Esophagus (tissue), 2 donors: ENCODE data around the gene SERINC5. TPM values are rescaled to one million over a fixed set of nuclear protein-coding genes. Genes with fewer than 3 reads are reported as not detected.

Source experiments
- H3K27ac ChIP-seq, 2 donors: one replicate each; pipeline ENCODE4 v1.5.1; 2013; ENCODE audit warnings: low read depth in 2 of 2, mild to moderate bottlenecking in 2 of 2, inconsistent platforms in 1 of 2, low read length in 1 of 2, moderate library complexity in 1 of 2
- H3K27me3 ChIP-seq, 2 donors: one replicate each; pipeline ENCODE4 v1.6.1; 2013; ENCODE audit warnings: low read length in 2 of 2, control low read depth in 1 of 2, mild to moderate bottlenecking in 1 of 2; ENCODE audit not compliant: insufficient read depth in 2 of 2, control insufficient read depth in 1 of 2
- H3K36me3 ChIP-seq, 2 donors: one replicate each; pipeline ENCODE4 v1.6.1; 2013; ENCODE audit warnings: low read length in 1 of 2; ENCODE audit not compliant: control insufficient read depth in 2 of 2, insufficient read depth in 2 of 2
- H3K4me1 ChIP-seq, 2 donors: one replicate each; pipeline ENCODE4 v1.6.1; 2013; ENCODE audit warnings: low read length in 1 of 2; ENCODE audit not compliant: control insufficient read depth in 2 of 2, insufficient read depth in 2 of 2
- H3K4me3 ChIP-seq, 2 donors: one replicate each; pipeline ENCODE4 v1.5.1; 2013; ENCODE audit warnings: low read length in 2 of 2, mild to moderate bottlenecking in 2 of 2, low read depth in 1 of 2, moderate library complexity in 1 of 2
- H3K9me3 ChIP-seq, 2 donors: one replicate each; pipeline ENCODE4 v1.6.1; 2013; ENCODE audit warnings: mild to moderate bottlenecking in 2 of 2, low read depth in 1 of 2, low read length in 1 of 2, moderate library complexity in 1 of 2; ENCODE audit not compliant: control insufficient read depth in 2 of 2, insufficient read depth in 1 of 2
- WGBS, 2 donors: extraction: QIAGEN DNeasy Blood & Tissue Kit; methylation state at CpG; one replicate each; pipeline ENCODE4 v1.1.7; 2013; 5-methylcytosine and 5-hydroxymethylcytosine counted together
- polyA plus RNA-seq, 2 donors: library from polyadenylated mRNA; stranded (reverse); fragments of 200-250 nt; gene quantifications; one replicate each; pipeline ENCODE4 v1.2.3, GENCODE V29; 2013
- donor health status: healthy with polysubstance abuse.
- donor health status: Bipolar disorder and iron deficiency.

SERINC5 gene
- polyA plus RNA-seq, 2 donors, result 10.8 to 11.7 TPM

- H3K4me1 ChIP-seq, result peaks cover 0 to 9% of the 10 kb centered on the region in 2 donors
- no peaks in the 10 kb centered on the region for H3K9me3 ChIP-seq
- H3K27me3 ChIP-seq, result no peaks in the 10 kb centered on the region
- peak overlapping the region in 1 of 2 donors; percentile 86 for H3K27ac ChIP-seq
- no peak overlapping the region for H3K4me3 ChIP-seq
- 39 to 42% methylated on average over 2 of the region's 2 CpGs for whole genome bisulfite sequencing, 2 donors
- no peaks in the 10 kb centered on the region for H3K36me3 ChIP-seq
Observed at GRCh38 chr5:80246001-80246758, 9.7 kb downstream of the SERINC5 start.

GRCh38 chr5:80243567-80243966 lies 12.3 kb downstream of the SERINC5 start:
- no peaks in the 10 kb centered on the region for H3K36me3 ChIP-seq
- H3K4me1 ChIP-seq, result peaks cover 0 to 9% of the 10 kb centered on the region in 2 donors
- WGBS, 2 donors, result 90 to 100% methylated on average over 1 of the region's 1 CpG
- H3K27ac ChIP-seq, result no peak overlapping the region
- no peak overlapping the region for H3K4me3 ChIP-seq
- H3K9me3 ChIP-seq, result no peaks in the 10 kb centered on the region
- no peaks in the 10 kb centered on the region for H3K27me3 ChIP-seq

GRCh38 chr5:80242849-80243248 lies 13.0 kb downstream of the SERINC5 start:
- Histone ChIP-seq H3K4me3 (no peak overlapping the region), H3K27ac (no peak overlapping the region), H3K9me3 (no peaks in the 10 kb centered on the region), H3K27me3 (no peaks in the 10 kb centered on the region), H3K36me3 (no peaks in the 10 kb centered on the region), H3K4me1 (peaks cover 0 to 4% of the 10 kb centered on the region in 2 donors)
- WGBS, 2 donors, result 90 to 98% methylated on average over 3 of the region's 3 CpGs

GRCh38 chr5:80240368-80240986 lies 15.4 kb downstream of the SERINC5 start:
- WGBS, 2 donors, result 89 to 90% methylated on average over 8 of the region's 8 CpGs
- Histone ChIP-seq H3K36me3 (no peaks in the 10 kb centered on the region), H3K9me3 (no peaks in the 10 kb centered on the region), H3K4me3 (no peak overlapping the region), H3K27me3 (no peaks in the 10 kb centered on the region), H3K27ac (no peak overlapping the region), H3K4me1 (peaks cover 0 to 3% of the 10 kb centered on the region in 2 donors)

GRCh38 chr5:80239680-80240367 lies 16.0 kb downstream of the SERINC5 start:
- Histone ChIP-seq H3K9me3 (no peaks in the 10 kb centered on the region), H3K4me3 (no peak overlapping the region), H3K27me3 (no peaks in the 10 kb centered on the region), H3K36me3 (no peaks in the 10 kb centered on the region), H3K27ac (no peak overlapping the region), H3K4me1 (no peaks in the 10 kb centered on the region)
- 56 to 58% methylated on average over 4 of the region's 4 CpGs for WGBS, 2 donors

- WGBS, 2 donors, result 31 to 35% methylated on average over 8 of the region's 8 CpGs
- H3K4me1 ChIP-seq, result no peaks in the 10 kb centered on the region
- H3K9me3 ChIP-seq, result no peaks in the 10 kb centered on the region
- H3K4me3 ChIP-seq, result no peak overlapping the region
- H3K27me3 ChIP-seq, result no peaks in the 10 kb centered on the region
- H3K36me3 ChIP-seq, result no peaks in the 10 kb centered on the region
- peak overlapping the region in 1 of 2 donors; percentile 1 for H3K27ac ChIP-seq
Observed at GRCh38 chr5:80238778-80239679, 16.8 kb downstream of the SERINC5 start.

- WGBS, 2 donors, result 74 to 80% methylated on average over 7 of the region's 7 CpGs
- no peaks in the 10 kb centered on the region for H3K36me3 ChIP-seq
Observed at GRCh38 chr5:80238097-80238496, 17.8 kb downstream of the SERINC5 start.

GRCh38 chr5:80237243-80237642 lies 18.6 kb downstream of the SERINC5 start:
- no peaks in the 10 kb centered on the region for H3K9me3 ChIP-seq
- H3K27me3 ChIP-seq, result no peaks in the 10 kb centered on the region
- no peak overlapping the region for H3K27ac ChIP-seq
- H3K4me3 ChIP-seq, result no peak overlapping the region
- H3K36me3 ChIP-seq, result no peaks in the 10 kb centered on the region
- WGBS, 2 donors, result 82 to 90% methylated on average over 5 of the region's 5 CpGs
- no peaks in the 10 kb centered on the region for H3K4me1 ChIP-seq

More at GRCh38 chr5:80238097-80238496, 17.8 kb downstream of the SERINC5 start:
- H3K9me3 ChIP-seq, result no peaks in the 10 kb centered on the region
- H3K27ac ChIP-seq, result no peak overlapping the region
- H3K4me3 ChIP-seq, result no peak overlapping the region
- H3K27me3 ChIP-seq, result no peaks in the 10 kb centered on the region
- H3K4me1 ChIP-seq, result no peaks in the 10 kb centered on the region
